Vagina (tissue), 2 donors: Measurements from ENCODE around the gene PPP1R36. TPM values are rescaled to one million over a fixed set of nuclear protein-coding genes. Genes with fewer than 3 reads are reported as not detected.

ENCODE experiments used
- DNase-seq, 2 donors: peaks; one replicate each; pipeline ENCODE4 v3.0.0-alpha.2; 2017; ENCODE audit errors: extremely low spot score in 2 of 2
- H3K27ac ChIP-seq: fragments of 200-600 bp; sonication (generic); one replicate; pipeline ENCODE4 v1.5.1; 2019
- H3K27me3 ChIP-seq: fragments of 200-600 bp; sonication (generic); one replicate; pipeline ENCODE4 v1.5.1; 2019
- H3K36me3 ChIP-seq, 2 donors: fragments of 200-600 bp; sonication (generic); one replicate each; pipeline ENCODE4 v1.5.1; 2017 to 2019
- H3K4me1 ChIP-seq: fragments of 200-600 bp; sonication (generic); one replicate; pipeline ENCODE4 v1.5.1; 2019
- H3K4me3 ChIP-seq, 2 donors: fragments of 200-600 bp; sonication (generic); 1 replicate in 1 of 2; 2 replicates in 1 of 2; pipeline ENCODE4 v1.5.1; 2016 to 2019
- H3K9me3 ChIP-seq: fragments of 200-600 bp; sonication (generic); one replicate; pipeline ENCODE4 v1.5.1; 2019
- POLR2A ChIP-seq, 2 donors: fragments of 450-650 bp; IDR thresholded peaks; one replicate each; pipeline ENCODE4 v1.6.1; 2017; ENCODE audit warnings: antibody characterized with exemption in 2 of 2, mild to moderate bottlenecking in 2 of 2, moderate library complexity in 2 of 2
- POLR2AphosphoS5 ChIP-seq, 2 donors: sonication (generic); formaldehyde crosslinking; IDR thresholded peaks; one replicate each; pipeline ENCODE4 v1.9.0; 2017; ENCODE audit warnings: antibody characterized with exemption in 2 of 2, mild to moderate bottlenecking in 2 of 2, low read depth in 1 of 2; ENCODE audit not compliant: insufficient read depth in 1 of 2
- intact Hi-C: fragments of 100-400 bp; cut with DNase I; formaldehyde crosslinking; loops from one replicate; pipeline ENCODE4 v1.15.1; 2023
- total RNA-seq: library from RNA; depleted of rRNA; stranded (reverse); fragments of >200 nt; gene quantifications from one replicate; pipeline ENCODE4 v1.2.3, GENCODE V29; 2016
- TF ChIP-seq, protein P1 (sequence below), 3 experiments: fragments of 450-650 bp in 2 of 3; fragments of 200-600 bp in 1 of 3; sonication (generic) in 1 of 3; IDR thresholded peaks; one replicate each; pipeline ENCODE4 v1.5.1; 2017 to 2019; ENCODE audit warnings: antibody characterized with exemption in 3 of 3, mild to moderate bottlenecking in 2 of 3, moderate library complexity in 2 of 3

PPP1R36 gene
- total RNA-seq, 1 donor from 2014 or later = not detected

DNA sequence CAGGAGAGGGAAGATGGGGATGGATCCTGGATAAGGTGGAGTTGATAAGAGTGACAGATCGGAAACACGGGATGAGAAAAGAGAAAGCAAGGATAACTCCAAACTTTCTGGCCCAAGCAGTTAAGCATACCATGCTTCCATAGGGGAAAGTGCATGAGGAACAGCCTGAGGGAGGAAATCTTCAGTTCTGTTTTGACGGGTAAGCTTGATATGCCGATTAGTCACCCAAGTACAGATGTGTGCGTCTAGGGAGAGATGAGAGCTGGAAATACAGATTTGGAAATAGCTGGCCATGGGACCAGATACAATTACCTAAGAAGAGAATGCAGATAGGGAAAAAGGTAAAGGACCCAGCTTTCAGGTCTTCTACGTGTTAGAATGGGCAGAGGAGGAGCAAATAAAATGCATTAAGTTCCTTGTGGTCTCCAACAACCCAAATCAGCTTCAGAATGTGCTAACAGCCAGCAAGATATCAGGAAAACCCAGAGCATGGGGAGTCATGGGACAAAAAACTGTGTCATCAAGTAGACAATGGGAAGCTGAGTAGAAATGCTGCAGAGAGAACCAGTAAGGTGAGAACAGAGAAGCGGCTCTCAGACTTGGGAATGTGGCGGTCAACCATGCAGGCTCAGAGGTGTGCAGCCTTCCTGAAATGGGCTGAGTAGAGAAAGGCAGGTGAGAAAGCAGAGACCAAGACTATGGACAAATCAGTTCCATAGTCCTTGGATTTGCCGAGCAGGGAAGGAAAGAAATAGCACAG is 56.3 kb downstream of the PPP1R36 start:
- Histone ChIP-seq H3K4me3 (no peak overlapping the region), H3K27ac (no peak overlapping the region), H3K4me1 (peaks cover 2% of the 10 kb centered on the region), H3K9me3 (no peaks in the 10 kb centered on the region), H3K27me3 (no peaks in the 10 kb centered on the region), H3K36me3 (no peaks in the 10 kb centered on the region)
- DNase-seq = no peak
- intact Hi-C loops = no loop called here
- TF ChIP-seq POLR2AphosphoS5 (IDR thresholded peaks at IDR 0.05; ENCODE audit: insufficient read depth in 1 of 2, low read depth in 1 of 2) = no peak

DNA sequence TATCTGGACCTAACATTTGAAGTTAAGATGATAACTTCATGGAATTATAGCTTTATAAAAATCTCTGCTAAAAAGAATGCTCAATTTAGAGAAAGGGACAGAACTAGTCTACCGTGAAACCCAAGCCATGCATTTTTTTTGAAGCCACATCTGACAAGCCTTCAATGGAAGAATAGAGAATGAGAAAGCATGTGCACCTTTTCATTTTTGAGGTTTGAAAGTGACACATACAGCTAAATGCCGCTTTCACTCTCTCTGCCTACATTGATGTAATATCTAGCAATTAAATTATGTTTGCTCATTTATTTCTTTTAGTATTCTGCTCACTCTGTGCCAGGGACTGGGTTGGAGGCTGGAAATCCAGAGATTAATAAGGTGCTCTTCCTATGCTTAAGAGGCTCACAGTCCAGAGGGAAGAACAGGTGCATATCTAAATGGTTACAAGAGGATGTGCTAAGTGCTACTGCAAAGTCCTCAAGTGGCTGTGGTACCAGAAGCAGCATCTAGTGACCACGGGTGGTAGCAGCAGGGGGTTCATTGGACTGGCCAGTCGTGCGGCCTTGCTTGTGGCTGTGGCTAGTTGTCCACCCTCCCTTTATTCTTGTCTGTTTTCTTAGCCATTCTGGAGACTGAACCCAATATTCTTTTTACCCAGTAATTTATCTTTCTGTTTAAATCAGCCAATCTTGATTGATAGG is 60.4 kb downstream of the PPP1R36 start:
- Histone ChIP-seq H3K27me3 (no peaks in the 10 kb centered on the region), H3K4me3 (no peak overlapping the region), H3K27ac (no peak overlapping the region), H3K4me1 (peaks cover 19% of the 10 kb centered on the region), H3K9me3 (no peaks in the 10 kb centered on the region), H3K36me3 (no peaks in the 10 kb centered on the region)
- DNase-seq = no peak
- intact Hi-C loops = no loop called here
- TF ChIP-seq, protein P1, sequence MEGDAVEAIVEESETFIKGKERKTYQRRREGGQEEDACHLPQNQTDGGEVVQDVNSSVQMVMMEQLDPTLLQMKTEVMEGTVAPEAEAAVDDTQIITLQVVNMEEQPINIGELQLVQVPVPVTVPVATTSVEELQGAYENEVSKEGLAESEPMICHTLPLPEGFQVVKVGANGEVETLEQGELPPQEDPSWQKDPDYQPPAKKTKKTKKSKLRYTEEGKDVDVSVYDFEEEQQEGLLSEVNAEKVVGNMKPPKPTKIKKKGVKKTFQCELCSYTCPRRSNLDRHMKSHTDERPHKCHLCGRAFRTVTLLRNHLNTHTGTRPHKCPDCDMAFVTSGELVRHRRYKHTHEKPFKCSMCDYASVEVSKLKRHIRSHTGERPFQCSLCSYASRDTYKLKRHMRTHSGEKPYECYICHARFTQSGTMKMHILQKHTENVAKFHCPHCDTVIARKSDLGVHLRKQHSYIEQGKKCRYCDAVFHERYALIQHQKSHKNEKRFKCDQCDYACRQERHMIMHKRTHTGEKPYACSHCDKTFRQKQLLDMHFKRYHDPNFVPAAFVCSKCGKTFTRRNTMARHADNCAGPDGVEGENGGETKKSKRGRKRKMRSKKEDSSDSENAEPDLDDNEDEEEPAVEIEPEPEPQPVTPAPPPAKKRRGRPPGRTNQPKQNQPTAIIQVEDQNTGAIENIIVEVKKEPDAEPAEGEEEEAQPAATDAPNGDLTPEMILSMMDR (IDR thresholded peaks at IDR 0.05) = no peak
- TF ChIP-seq POLR2A (IDR thresholded peaks at IDR 0.05) (no peak), POLR2AphosphoS5 (IDR thresholded peaks at IDR 0.05; ENCODE audit: insufficient read depth in 1 of 2, low read depth in 1 of 2) (no peak)

DNA sequence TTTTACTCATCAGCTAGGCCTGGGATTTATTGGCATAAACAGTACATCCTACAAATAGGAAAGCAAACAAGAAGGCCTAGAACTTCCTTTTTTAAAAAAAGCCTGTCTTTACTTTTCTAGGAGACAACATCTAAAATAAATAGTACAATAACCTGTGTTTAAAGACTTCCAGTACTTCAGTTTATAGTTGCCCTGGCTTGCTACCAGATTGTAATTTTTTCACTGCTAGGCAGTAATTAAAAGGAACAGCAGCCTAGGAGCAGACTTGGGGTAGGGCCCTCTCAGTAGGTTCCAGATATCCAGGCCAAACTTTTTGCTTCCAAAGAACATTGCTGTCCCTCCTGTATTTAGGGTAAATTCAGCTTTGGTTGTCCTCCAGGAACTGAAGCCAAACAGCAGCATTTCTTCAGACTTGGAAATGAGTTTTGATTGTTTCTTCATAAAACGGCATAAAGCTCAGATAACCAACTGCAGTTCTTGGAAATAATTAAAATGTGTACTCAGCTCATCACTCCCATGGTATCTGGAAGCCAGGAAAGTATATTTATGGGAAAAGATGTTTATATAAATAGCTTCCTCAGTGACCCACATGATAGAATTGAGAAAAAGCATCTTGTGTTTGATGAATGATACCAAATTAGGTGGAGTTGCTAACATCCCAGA is 61.7 kb downstream of the PPP1R36 start:
- H3K27me3 ChIP-seq = no peaks in the 10 kb centered on the region
- H3K4me3 ChIP-seq = no peak overlapping the region
- H3K4me1 ChIP-seq = peaks cover 22% of the 10 kb centered on the region
- H3K36me3 ChIP-seq = no peaks in the 10 kb centered on the region
- no peaks in the 10 kb centered on the region for H3K9me3 ChIP-seq
- intact Hi-C loops = no loop called here
- TF ChIP-seq POLR2A (IDR thresholded peaks at IDR 0.05) (no peak), POLR2AphosphoS5 (IDR thresholded peaks at IDR 0.05; ENCODE audit: insufficient read depth in 1 of 2, low read depth in 1 of 2) (peak in 1 of 2 donors; percentile 43)
- TF ChIP-seq, protein P1 (IDR thresholded peaks at IDR 0.05) = no peak
- H3K27ac ChIP-seq = peak overlapping the region; percentile 15
- DNase-seq = no peak

DNA sequence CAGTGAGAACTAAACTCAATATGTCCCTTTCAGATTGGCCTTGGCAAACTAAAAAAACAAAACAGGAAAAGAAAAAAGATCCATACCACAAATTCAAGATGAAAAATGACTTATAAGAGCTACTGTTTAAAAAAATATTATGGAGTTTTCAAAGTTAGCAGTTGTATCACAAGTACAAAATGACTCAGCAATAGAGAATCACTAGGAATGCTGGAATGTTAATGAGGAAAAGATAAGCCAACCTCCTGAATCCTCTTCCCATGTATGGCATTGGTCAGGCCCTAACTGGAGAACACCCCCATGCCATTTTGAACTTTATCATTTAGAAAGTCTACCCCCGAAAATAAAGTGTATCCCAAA is 62.2 kb downstream of the PPP1R36 start:
- Histone ChIP-seq H3K9me3 (no peaks in the 10 kb centered on the region), H3K36me3 (no peaks in the 10 kb centered on the region), H3K4me3 (no peak overlapping the region), H3K4me1 (peaks cover 22% of the 10 kb centered on the region), H3K27me3 (no peaks in the 10 kb centered on the region), H3K27ac (peak overlapping the region; percentile 15)
- DNase-seq = no peak
- TF ChIP-seq POLR2AphosphoS5 (IDR thresholded peaks at IDR 0.05; ENCODE audit: insufficient read depth in 1 of 2, low read depth in 1 of 2) (no peak), POLR2A (IDR thresholded peaks at IDR 0.05) (no peak)
- TF ChIP-seq, protein P1 (IDR thresholded peaks at IDR 0.05) = no peak
- intact Hi-C loops = no loop called here

DNA sequence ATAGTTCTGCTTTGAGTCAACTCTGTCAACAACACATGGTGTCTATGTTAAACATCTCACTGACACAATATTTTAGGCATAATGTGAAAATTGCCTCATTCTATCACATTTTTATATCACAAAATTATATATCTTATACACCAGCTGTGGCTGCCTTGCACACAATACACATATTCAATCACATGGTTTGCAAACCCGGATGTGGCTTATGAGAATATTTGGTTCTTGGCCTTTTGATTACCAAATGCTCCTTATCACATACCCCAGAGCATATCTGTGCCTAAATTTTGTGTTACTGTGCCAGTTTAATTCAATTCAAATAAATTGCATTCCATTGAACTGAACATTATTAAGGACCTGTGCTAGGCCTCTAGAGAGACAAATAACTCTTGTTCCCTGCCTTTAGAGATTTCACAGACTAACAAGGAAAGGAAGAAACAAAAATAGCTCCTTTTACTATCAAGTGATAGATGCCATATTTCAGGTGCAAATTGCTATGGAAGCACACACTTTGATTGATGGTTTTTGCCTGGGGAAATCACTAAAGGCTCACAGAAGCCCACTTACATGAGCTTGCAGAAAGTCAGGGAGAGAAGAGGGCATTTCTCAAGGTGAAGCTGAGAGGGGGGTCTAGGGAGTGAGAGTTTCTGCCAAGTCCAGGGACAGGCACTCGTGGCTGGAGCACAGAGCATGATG is 63.4 kb downstream of the PPP1R36 start:
- Histone ChIP-seq H3K27ac (no peak overlapping the region), H3K36me3 (no peaks in the 10 kb centered on the region), H3K4me1 (peaks cover 22% of the 10 kb centered on the region), H3K4me3 (no peak overlapping the region), H3K27me3 (no peaks in the 10 kb centered on the region), H3K9me3 (no peaks in the 10 kb centered on the region)
- DNase-seq = no peak
- no peak for TF ChIP-seq POLR2A (IDR thresholded peaks at IDR 0.05)
- TF ChIP-seq POLR2AphosphoS5 (IDR thresholded peaks at IDR 0.05; ENCODE audit: insufficient read depth in 1 of 2, low read depth in 1 of 2) = no peak
- TF ChIP-seq, protein P1 (IDR thresholded peaks at IDR 0.05) = no peak
- intact Hi-C loops = no loop called here
